Muscle of leg (tissue), 11 donors: Measurements from ENCODE around the gene GCGR. TPM values are rescaled to one million over a fixed set of nuclear protein-coding genes. Genes with fewer than 3 reads are reported as not detected.

Source experiments
- DNase-seq: peaks from one replicate; pipeline ENCODE4 v3.0.0; 2013
- H3K27ac ChIP-seq: one replicate; pipeline ENCODE4 v1.5.1; 2013; ENCODE audit warnings: mild to moderate bottlenecking, low read length, control low read depth
- H3K27me3 ChIP-seq: one replicate; pipeline ENCODE4 v1.6.1; 2013; ENCODE audit warnings: low read length; ENCODE audit not compliant: control insufficient read depth, insufficient read depth
- H3K36me3 ChIP-seq: one replicate; pipeline ENCODE4 v1.6.1; 2013; ENCODE audit warnings: low read length; ENCODE audit not compliant: control insufficient read depth, insufficient read depth
- H3K4me1 ChIP-seq: one replicate; pipeline ENCODE4 v1.6.1; 2013; ENCODE audit warnings: low read length; ENCODE audit not compliant: control insufficient read depth, insufficient read depth
- H3K4me3 ChIP-seq: one replicate; pipeline ENCODE4 v1.5.1; 2013; ENCODE audit warnings: low read length, control low read depth
- H3K9me3 ChIP-seq: replicated peaks from 2 replicates; pipeline ENCODE4 v1.6.1; 2013; ENCODE audit warnings: low read depth, low read length; ENCODE audit not compliant: control insufficient read depth
- WGBS: methylation state at CpG from one replicate; pipeline ENCODE4 v1.1.5; 2013; ENCODE audit warnings: missing lambda C conversion rate; ENCODE audit not compliant: insufficient coverage; 5-methylcytosine and 5-hydroxymethylcytosine counted together
- polyA plus RNA-seq, 8 donors: library from polyadenylated mRNA; unstranded; fragments of 120-200 nt; gene quantifications; one replicate each; pipeline versions ENCODE4 v1.2.1 to v1.2.3, GENCODE V29; 2013; ENCODE audit warnings: inconsistent platforms in 1 of 8, low replicate concordance in 1 of 8; ENCODE audit not compliant: insufficient read length in 8 of 8, insufficient read depth in 1 of 8
- total RNA-seq: library from RNA; stranded (reverse); fragments of 120-200 nt; gene quantifications from one replicate; pipeline ENCODE4 v1.2.4, GENCODE V29; 2013

The GCGR gene
- total and polyA plus RNA-seq, 9 donors: 0.10 to 0.21 (median 0.18) TPM; not detected in 5

- H3K4me3 ChIP-seq: no peak overlapping the region
- H3K36me3 ChIP-seq: no peaks in the 10 kb centered on the region
- H3K27ac ChIP-seq: no peak overlapping the region
- H3K9me3 ChIP-seq: no peaks in the 10 kb centered on the region
- no peaks in the 10 kb centered on the region for H3K4me1 ChIP-seq
- WGBS: 80% methylated on average over 38 of the region's 45 CpGs
- DNase-seq: no peak
- peaks cover 29% of the 10 kb centered on the region for H3K27me3 ChIP-seq
Observed at GRCh38 chr17:81812571-81813370, 8.8 kb downstream of the GCGR start.

GRCh38 chr17:81813371-81813684, 9.4 kb downstream of the GCGR start:
- Histone ChIP-seq H3K4me3 (no peak overlapping the region), H3K27me3 (peaks cover 26% of the 10 kb centered on the region), H3K4me1 (no peaks in the 10 kb centered on the region), H3K36me3 (no peaks in the 10 kb centered on the region), H3K27ac (no peak overlapping the region), H3K9me3 (no peaks in the 10 kb centered on the region)
- no peak for DNase-seq
- 92% methylated on average over 8 of the region's 15 CpGs for WGBS

GRCh38 chr17:81813861-81814683, 10.1 kb downstream of the GCGR start:
- H3K36me3 ChIP-seq: no peaks in the 10 kb centered on the region
- no peak overlapping the region for H3K4me3 ChIP-seq
- H3K9me3 ChIP-seq: no peaks in the 10 kb centered on the region
- peaks cover 21% of the 10 kb centered on the region for H3K27me3 ChIP-seq
- no peaks in the 10 kb centered on the region for H3K4me1 ChIP-seq
- no peak overlapping the region for H3K27ac ChIP-seq
- 79% methylated on average over 30 of the region's 41 CpGs for WGBS
- no peak for DNase-seq

GRCh38 chr17:81814748-81815645, 11.0 kb downstream of the GCGR start:
- Histone ChIP-seq H3K9me3 (no peaks in the 10 kb centered on the region), H3K27me3 (peaks cover 13% of the 10 kb centered on the region)
- DNase-seq: no peak

GRCh38 chr17:81815646-81815986, 11.7 kb downstream of the GCGR start:
- DNase-seq: no peak
- no CpG with 5 or more reads among the region's 2 CpGs for WGBS
- Histone ChIP-seq H3K9me3 (no peaks in the 10 kb centered on the region), H3K36me3 (no peaks in the 10 kb centered on the region), H3K27me3 (peaks cover 10% of the 10 kb centered on the region), H3K27ac (no peak overlapping the region), H3K4me3 (no peak overlapping the region), H3K4me1 (no peaks in the 10 kb centered on the region)

More at GRCh38 chr17:81814748-81815645, 11.0 kb downstream of the GCGR start:
- Histone ChIP-seq H3K27ac (no peak overlapping the region), H3K4me1 (no peaks in the 10 kb centered on the region), H3K4me3 (no peak overlapping the region), H3K36me3 (no peaks in the 10 kb centered on the region)
- WGBS: 60% methylated on average over 18 of the region's 24 CpGs

GRCh38 chr17:81817758-81818147, 13.8 kb downstream of the GCGR start:
- no peak for DNase-seq
- 27% methylated on average over 4 of the region's 7 CpGs for WGBS
- H3K4me1 ChIP-seq: peaks cover 17% of the 10 kb centered on the region
- no peak overlapping the region for H3K27ac ChIP-seq
- no peak overlapping the region for H3K4me3 ChIP-seq
- peaks cover 14% of the 10 kb centered on the region for H3K36me3 ChIP-seq
- H3K27me3 ChIP-seq: peaks cover 10% of the 10 kb centered on the region
- H3K9me3 ChIP-seq: no peaks in the 10 kb centered on the region

- peaks cover 17% of the 10 kb centered on the region for H3K4me1 ChIP-seq
- no peaks in the 10 kb centered on the region for H3K9me3 ChIP-seq
- peaks cover 10% of the 10 kb centered on the region for H3K27me3 ChIP-seq
- no peak for DNase-seq
- WGBS: 0% methylated on average over 1 of the region's 13 CpGs
- no peak overlapping the region for H3K27ac ChIP-seq
- H3K36me3 ChIP-seq: peaks cover 33% of the 10 kb centered on the region
- no peak overlapping the region for H3K4me3 ChIP-seq
Observed at GRCh38 chr17:81819708-81820107, 15.8 kb downstream of the GCGR start.

- Histone ChIP-seq H3K36me3 (peaks cover 40% of the 10 kb centered on the region), H3K4me3 (no peak overlapping the region), H3K27ac (peak overlapping the region; percentile 20), H3K27me3 (peaks cover 8% of the 10 kb centered on the region), H3K9me3 (no peaks in the 10 kb centered on the region), H3K4me1 (peaks cover 17% of the 10 kb centered on the region)
- DNase-seq: no peak
- 92% methylated on average over 8 of the region's 8 CpGs for WGBS
Observed at GRCh38 chr17:81821147-81821546, 17.2 kb downstream of the GCGR start.

GRCh38 chr17:81821603-81822311, 17.8 kb downstream of the GCGR start:
- Histone ChIP-seq H3K27me3 (peaks cover 6% of the 10 kb centered on the region), H3K27ac (peak overlapping the region; percentile 71), H3K4me3 (no peak overlapping the region), H3K36me3 (peaks cover 40% of the 10 kb centered on the region), H3K4me1 (peaks cover 17% of the 10 kb centered on the region), H3K9me3 (no peaks in the 10 kb centered on the region)
- 54% methylated on average over 15 of the region's 20 CpGs for WGBS
- DNase-seq: peak; percentile 60
